Smooth muscle cell (in vitro differentiated cells): ENCODE results near the gene AKAP6. TPM values are rescaled to one million over a fixed set of nuclear protein-coding genes. Genes with fewer than 3 reads are reported as not detected.

ENCODE experiments used
- DNase-seq: peaks from one replicate; lab custom pipeline; 2025; ENCODE audit not compliant: unreplicated experiment; lab: John Stamatoyannopoulos, UW
- H2AFZ ChIP-seq: fragments of 200-600 bp; sonication (generic); 2 replicates; pipeline ENCODE4 v1.6.0; 2016; ENCODE audit warnings: antibody characterized with exemption, low read depth, mild to moderate bottlenecking
- H3F3A ChIP-seq: fragments of 200-600 bp; sonication (generic); 2 replicates; pipeline ENCODE4 v1.6.0; 2017; ENCODE audit warnings: antibody characterized with exemption, low read depth
- H3K27ac ChIP-seq: fragments of 200-600 bp; sonication (generic); 2 replicates; pipeline ENCODE4 v1.5.1; 2016; ENCODE audit warnings: low read depth, mild to moderate bottlenecking
- H3K27me3 ChIP-seq: fragments of 200-600 bp; sonication (generic); 2 replicates; pipeline ENCODE4 v1.6.1; 2016; ENCODE audit warnings: low read depth, mild to moderate bottlenecking
- H3K36me3 ChIP-seq: fragments of 200-600 bp; sonication (generic); 2 replicates; pipeline ENCODE4 v1.5.1; 2016; ENCODE audit warnings: low read depth
- H3K4me1 ChIP-seq: fragments of 200-600 bp; sonication (generic); 2 replicates; pipeline ENCODE4 v1.5.1; 2016; ENCODE audit warnings: low read depth
- H3K4me2 ChIP-seq: fragments of 200-600 bp; sonication (generic); 2 replicates; pipeline ENCODE4 v1.6.0; 2016; ENCODE audit warnings: mild to moderate bottlenecking
- H3K4me3 ChIP-seq: fragments of 200-600 bp; sonication (generic); 2 replicates; pipeline ENCODE4 v1.5.1; 2016; ENCODE audit warnings: mild to moderate bottlenecking
- H3K79me2 ChIP-seq: fragments of 200-600 bp; sonication (generic); 2 replicates; pipeline ENCODE4 v1.6.0; 2016; ENCODE audit warnings: low read depth, mild to moderate bottlenecking
- H3K9ac ChIP-seq: fragments of 200-600 bp; sonication (generic); 2 replicates; pipeline ENCODE4 v1.6.0; 2016; ENCODE audit warnings: low read depth
- H3K9me3 ChIP-seq: fragments of 200-600 bp; sonication (generic); replicated peaks from 2 replicates; pipeline ENCODE4 v1.5.1; 2016; ENCODE audit warnings: low read depth
- H4K20me1 ChIP-seq: fragments of 200-600 bp; sonication (generic); 2 replicates; pipeline ENCODE4 v1.6.0; 2016; ENCODE audit warnings: low read depth
- WGBS: methylation state at CpG from one replicate; pipeline ENCODE4 v1.1.7; 2016; ENCODE audit warnings: low lambda C conversion rate; 5-methylcytosine and 5-hydroxymethylcytosine counted together
- polyA plus RNA-seq: library from polyadenylated mRNA; unstranded; fragments of >200 nt; fragmentation: Nextera tagmentation; extraction: Ambion mirVana; gene quantifications from 2 replicates; pipeline ENCODE4 v1.2.1, GENCODE V29; 2016
- total RNA-seq: library from RNA; depleted of rRNA; stranded (reverse); fragments of >200 nt; gene quantifications from 2 replicates; pipeline ENCODE4 v1.2.3, GENCODE V29; 2014
- TF ChIP-seq, protein P1 (sequence below): fragments of 200-600 bp; sonication (generic); IDR thresholded peaks from 2 replicates; pipeline ENCODE4 v1.5.1; 2017; ENCODE audit warnings: borderline replicate concordance, mild to moderate bottlenecking, antibody characterized with exemption; ENCODE audit not compliant: insufficient read depth, poor library complexity, severe bottlenecking

AKAP6 gene
- total and polyA plus RNA-seq, 2 experiments from 2014 or later = 1.3 to 6.4 TPM

DNA sequence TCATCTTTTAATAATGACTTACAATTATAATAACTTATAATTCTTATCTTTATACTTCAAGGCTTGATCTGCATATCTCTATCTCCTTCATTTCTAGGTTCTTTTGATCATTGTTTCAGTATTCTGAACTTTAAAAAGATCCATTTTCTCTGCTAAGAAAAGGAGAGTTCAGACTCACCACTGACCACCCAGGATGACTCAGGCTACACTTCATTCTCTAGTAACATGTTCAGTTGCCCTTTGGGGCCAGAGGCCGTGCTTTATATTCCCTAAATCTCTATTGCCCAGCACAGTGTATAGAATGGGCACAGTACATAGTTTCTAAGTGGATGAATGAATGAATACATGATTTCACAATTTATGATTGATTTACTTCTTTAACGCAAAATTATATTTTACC, 268.7 kb downstream of the AKAP6 start:
- H3K4me2 ChIP-seq = no peak overlapping the region
- H3K27me3 ChIP-seq = no peaks in the 10 kb centered on the region
- peaks cover 3% of the 10 kb centered on the region for H3F3A ChIP-seq
- H3K79me2 ChIP-seq = no peaks in the 10 kb centered on the region
- no peaks in the 10 kb centered on the region for H3K4me1 ChIP-seq
- H3K27ac ChIP-seq = no peak overlapping the region
- TF ChIP-seq, protein P1, sequence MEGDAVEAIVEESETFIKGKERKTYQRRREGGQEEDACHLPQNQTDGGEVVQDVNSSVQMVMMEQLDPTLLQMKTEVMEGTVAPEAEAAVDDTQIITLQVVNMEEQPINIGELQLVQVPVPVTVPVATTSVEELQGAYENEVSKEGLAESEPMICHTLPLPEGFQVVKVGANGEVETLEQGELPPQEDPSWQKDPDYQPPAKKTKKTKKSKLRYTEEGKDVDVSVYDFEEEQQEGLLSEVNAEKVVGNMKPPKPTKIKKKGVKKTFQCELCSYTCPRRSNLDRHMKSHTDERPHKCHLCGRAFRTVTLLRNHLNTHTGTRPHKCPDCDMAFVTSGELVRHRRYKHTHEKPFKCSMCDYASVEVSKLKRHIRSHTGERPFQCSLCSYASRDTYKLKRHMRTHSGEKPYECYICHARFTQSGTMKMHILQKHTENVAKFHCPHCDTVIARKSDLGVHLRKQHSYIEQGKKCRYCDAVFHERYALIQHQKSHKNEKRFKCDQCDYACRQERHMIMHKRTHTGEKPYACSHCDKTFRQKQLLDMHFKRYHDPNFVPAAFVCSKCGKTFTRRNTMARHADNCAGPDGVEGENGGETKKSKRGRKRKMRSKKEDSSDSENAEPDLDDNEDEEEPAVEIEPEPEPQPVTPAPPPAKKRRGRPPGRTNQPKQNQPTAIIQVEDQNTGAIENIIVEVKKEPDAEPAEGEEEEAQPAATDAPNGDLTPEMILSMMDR = no peak
- H2AFZ ChIP-seq = no peak overlapping the region
- 71% methylated on average over 2 of the region's 2 CpGs for WGBS
- no peak overlapping the region for H3K9ac ChIP-seq
- H3K36me3 ChIP-seq = no peaks in the 10 kb centered on the region
- no peak for DNase-seq
- H4K20me1 ChIP-seq = no peaks in the 10 kb centered on the region
- no peak overlapping the region for H3K4me3 ChIP-seq
- no peaks in the 10 kb centered on the region for H3K9me3 ChIP-seq

DNA sequence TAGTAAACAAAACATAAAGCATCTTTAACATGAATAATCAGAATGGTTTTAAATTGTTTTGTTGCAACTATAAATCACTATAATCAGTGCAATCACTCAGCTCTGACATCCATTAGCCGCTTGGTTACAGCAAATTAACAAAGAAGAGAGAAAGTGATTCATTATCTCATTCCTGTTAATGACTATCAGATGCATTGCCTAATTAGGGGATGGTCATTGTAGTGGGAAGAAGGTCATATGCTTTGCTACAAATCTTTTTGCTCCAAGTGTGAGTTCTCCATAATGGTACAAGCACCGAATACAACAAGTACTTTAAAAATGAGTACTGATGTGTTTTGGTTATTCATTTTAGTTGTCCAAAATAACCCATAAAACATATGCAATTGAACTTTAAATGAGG, 272.0 kb downstream of the AKAP6 start:
- Histone ChIP-seq H3K27ac (no peak overlapping the region), H3K79me2 (no peaks in the 10 kb centered on the region), H3K9ac (no peak overlapping the region), H3K4me2 (no peak overlapping the region), H3K9me3 (no peaks in the 10 kb centered on the region), H2AFZ (no peak overlapping the region), H3K27me3 (no peaks in the 10 kb centered on the region), H3F3A (no peaks in the 10 kb centered on the region), H3K4me3 (no peak overlapping the region), H3K4me1 (no peaks in the 10 kb centered on the region), H3K36me3 (no peaks in the 10 kb centered on the region), H4K20me1 (no peaks in the 10 kb centered on the region)
- TF ChIP-seq, protein P1 = no peak
- WGBS = 69% methylated on average over 2 of the region's 2 CpGs
- DNase-seq = no peak

DNA sequence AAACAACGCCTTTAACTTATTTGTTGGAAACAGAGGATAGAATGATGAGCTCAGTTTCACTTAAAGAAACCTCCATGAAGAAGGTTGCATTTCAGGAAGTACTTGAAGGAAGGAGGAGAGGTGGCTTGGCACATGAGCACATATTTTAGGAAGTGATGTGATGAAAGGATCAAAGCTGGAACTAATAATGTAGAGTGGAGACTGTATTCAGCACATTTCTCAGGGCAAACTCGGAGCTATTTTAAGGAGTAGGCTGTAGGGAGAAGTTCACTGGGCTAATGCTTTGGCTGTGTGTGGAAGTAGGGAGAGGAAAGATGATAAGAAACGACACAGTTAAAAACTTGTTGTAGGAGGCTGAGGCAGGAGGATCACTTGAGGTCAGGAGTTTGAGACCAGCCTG, 272.8 kb downstream of the AKAP6 start:
- no peaks in the 10 kb centered on the region for H3K4me1 ChIP-seq
- H4K20me1 ChIP-seq = no peaks in the 10 kb centered on the region
- no peaks in the 10 kb centered on the region for H3K9me3 ChIP-seq
- 77% methylated on average over 3 of the region's 3 CpGs for WGBS
- H3F3A ChIP-seq = no peaks in the 10 kb centered on the region
- H3K27me3 ChIP-seq = no peaks in the 10 kb centered on the region
- no peak for DNase-seq
- H3K27ac ChIP-seq = no peak overlapping the region
- no peak overlapping the region for H3K9ac ChIP-seq
- H3K36me3 ChIP-seq = no peaks in the 10 kb centered on the region
- no peak overlapping the region for H3K4me3 ChIP-seq
- H3K4me2 ChIP-seq = no peak overlapping the region
- TF ChIP-seq, protein P1 = no peak
- no peaks in the 10 kb centered on the region for H3K79me2 ChIP-seq
- H2AFZ ChIP-seq = no peak overlapping the region

DNA sequence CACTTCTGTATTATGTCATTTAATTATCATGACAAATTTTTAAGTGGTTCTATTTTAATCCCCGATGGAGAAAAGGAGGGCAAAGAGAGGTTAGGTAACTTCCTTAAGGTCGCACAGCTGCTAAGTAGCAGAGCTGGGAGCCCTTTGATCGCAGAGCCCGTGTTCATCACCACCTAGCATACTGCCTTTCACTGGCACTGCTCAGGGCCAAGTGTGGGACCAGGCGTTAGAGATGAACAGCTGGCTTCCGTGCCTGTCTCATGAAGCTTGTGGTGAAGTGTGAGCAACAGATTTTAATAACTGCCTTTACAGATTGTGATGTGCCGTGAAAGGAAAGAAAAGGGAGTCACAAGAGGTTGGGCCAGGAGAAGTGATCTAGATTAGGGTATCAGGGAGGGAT, 273.6 kb downstream of the AKAP6 start:
- no peak overlapping the region for H2AFZ ChIP-seq
- no peaks in the 10 kb centered on the region for H3F3A ChIP-seq
- H4K20me1 ChIP-seq = no peaks in the 10 kb centered on the region
- DNase-seq = no peak
- H3K4me3 ChIP-seq = no peak overlapping the region
- TF ChIP-seq, protein P1 = no peak
- H3K27ac ChIP-seq = no peak overlapping the region
- no peaks in the 10 kb centered on the region for H3K27me3 ChIP-seq
- no peak overlapping the region for H3K9ac ChIP-seq
- H3K4me2 ChIP-seq = no peak overlapping the region
- no peaks in the 10 kb centered on the region for H3K9me3 ChIP-seq
- no peaks in the 10 kb centered on the region for H3K79me2 ChIP-seq
- no peaks in the 10 kb centered on the region for H3K36me3 ChIP-seq
- no peaks in the 10 kb centered on the region for H3K4me1 ChIP-seq
- WGBS = 87% methylated on average over 7 of the region's 7 CpGs
